Loucy (cell line): Measurements from ENCODE around the gene IFT43.

Experiments
- H2AFZ ChIP-seq: fragments of 200-600 bp; sonication (generic); 2 replicates; pipeline ENCODE4 v1.6.0; 2016; ENCODE audit warnings: antibody characterized with exemption, mild to moderate bottlenecking, low read length, moderate library complexity
- H3F3A ChIP-seq: fragments of 200-600 bp; 2 replicates; pipeline ENCODE4 v1.6.0; 2016; ENCODE audit warnings: antibody characterized with exemption, low read depth, mild to moderate bottlenecking
- H3K27me3 ChIP-seq: fragments of 200-600 bp; sonication (generic); 2 replicates; pipeline ENCODE4 v1.6.1; 2014; ENCODE audit warnings: low read length, mild to moderate bottlenecking; ENCODE audit not compliant: insufficient read depth, poor library complexity, severe bottlenecking
- H3K36me3 ChIP-seq: fragments of 200-600 bp; sonication (generic); 2 replicates; pipeline ENCODE4 v1.6.1; 2016; ENCODE audit warnings: low read length; ENCODE audit not compliant: insufficient read depth
- H3K4me1 ChIP-seq: fragments of 200-600 bp; sonication (generic); 2 replicates; pipeline ENCODE4 v1.5.1; 2014; ENCODE audit warnings: low read length, mild to moderate bottlenecking; ENCODE audit not compliant: insufficient read depth, poor library complexity, severe bottlenecking
- H3K4me2 ChIP-seq: fragments of 200-600 bp; sonication (generic); 2 replicates; pipeline ENCODE4 v1.6.0; 2014; ENCODE audit warnings: antibody characterized with exemption, low read length, low read depth, mild to moderate bottlenecking; ENCODE audit not compliant: poor library complexity, severe bottlenecking
- H3K4me3 ChIP-seq: fragments of 200-600 bp; sonication (generic); 2 replicates; pipeline ENCODE4 v1.5.1; 2014; ENCODE audit warnings: low read length, mild to moderate bottlenecking, mixed read lengths; ENCODE audit not compliant: poor library complexity, severe bottlenecking
- H3K79me2 ChIP-seq: fragments of 200-600 bp; sonication (generic); 2 replicates; pipeline ENCODE4 v1.6.1; 2014; ENCODE audit warnings: low read length; ENCODE audit not compliant: insufficient read depth
- H3K9ac ChIP-seq: fragments of 200-600 bp; sonication (generic); 2 replicates; pipeline ENCODE4 v1.6.0; 2014; ENCODE audit warnings: mild to moderate bottlenecking, low read depth, low read length, moderate library complexity; ENCODE audit not compliant: poor library complexity, severe bottlenecking
- H3K9me2 ChIP-seq: fragments of 200-600 bp; sonication (generic); replicated peaks from 2 replicates; pipeline ENCODE4 v1.6.1; 2016; ENCODE audit warnings: low read depth, low read length, mixed read lengths
- H3K9me3 ChIP-seq: fragments of 200-600 bp; sonication (generic); 2 replicates; pipeline ENCODE4 v1.6.1; 2014; ENCODE audit warnings: mild to moderate bottlenecking, antibody characterized with exemption, low read length, low read depth; ENCODE audit not compliant: insufficient read depth
- H4K20me1 ChIP-seq: fragments of 200-600 bp; sonication (generic); 2 replicates; pipeline ENCODE4 v1.6.0; 2014; ENCODE audit warnings: antibody characterized with exemption, low read length, mild to moderate bottlenecking; ENCODE audit not compliant: insufficient read depth, poor library complexity, severe bottlenecking
- CTCF ChIP-seq: fragments of 200-600 bp; sonication (generic); conservative IDR thresholded peaks from 2 replicates; pipeline ENCODE4 v1.5.1; 2014; ENCODE audit warnings: mild to moderate bottlenecking, antibody characterized with exemption, low read length
- EZH2phosphoT487 ChIP-seq: fragments of 200-600 bp; IDR thresholded peaks from 2 replicates; pipeline ENCODE4 v1.6.1; 2018; ENCODE audit warnings: antibody characterized with exemption, mild to moderate bottlenecking, moderate library complexity, borderline replicate concordance

IFT43 gene

GRCh38 chr14:75985618-75986438 is at the start of gene IFT43:
Gene IFT43 (plus strand): TSS chr14:75985763. CDS start chr14:75985787, 24 bp downstream.
- Histone ChIP-seq H3K4me1 (peaks cover 11% of the 10 kb centered on the region), H2AFZ (peak within 1 kb of the TSS; percentile 89), H3K4me2 (peak within 1 kb of the TSS; percentile 98), H3F3A (no peaks in the 10 kb centered on the region), H3K27me3 (no peaks in the 10 kb centered on the region), H3K9me2 (no peaks in the 10 kb centered on the region), H3K9ac (peak within 1 kb of the TSS; percentile 73), H3K79me2 (no peaks in the 10 kb centered on the region), H4K20me1 (no peaks in the 10 kb centered on the region), H3K9me3 (no peaks in the 10 kb centered on the region), H3K4me3 (peak within 1 kb of the TSS; percentile 95), H3K36me3 (no peaks in the 10 kb centered on the region)
- TF ChIP-seq CTCF (no peak), EZH2phosphoT487 (no peak)

GRCh38 chr14:75939200-75939599 is 46.4 kb upstream of the IFT43 start:
- no peaks in the 10 kb centered on the region for H4K20me1 ChIP-seq
- no peaks in the 10 kb centered on the region for H3K4me1 ChIP-seq
- H3K79me2 ChIP-seq = no peaks in the 10 kb centered on the region
- H3K36me3 ChIP-seq = peaks cover 3% of the 10 kb centered on the region; the same call in 1 of the 2 replicates
- no peaks in the 10 kb centered on the region for H3F3A ChIP-seq
- no peak overlapping the region for H2AFZ ChIP-seq
- H3K4me3 ChIP-seq = no peak overlapping the region
- H3K27me3 ChIP-seq = no peaks in the 10 kb centered on the region
- no peaks in the 10 kb centered on the region for H3K9me2 ChIP-seq
- no peaks in the 10 kb centered on the region for H3K9me3 ChIP-seq
- no peak overlapping the region for H3K4me2 ChIP-seq
- no peak for TF ChIP-seq CTCF
- TF ChIP-seq EZH2phosphoT487 = no peak
- no peak overlapping the region for H3K9ac ChIP-seq

GRCh38 chr14:75941030-75941429 is 44.5 kb upstream of the IFT43 start:
- no peak overlapping the region for H2AFZ ChIP-seq
- no peaks in the 10 kb centered on the region for H3K9me2 ChIP-seq
- H3K79me2 ChIP-seq = no peaks in the 10 kb centered on the region
- no peaks in the 10 kb centered on the region for H3K27me3 ChIP-seq
- no peak overlapping the region for H3K4me2 ChIP-seq
- no peak overlapping the region for H3K9ac ChIP-seq
- no peak overlapping the region for H3K4me3 ChIP-seq
- H4K20me1 ChIP-seq = no peaks in the 10 kb centered on the region
- H3K36me3 ChIP-seq = peaks cover 3% of the 10 kb centered on the region; the same call in 1 of the 2 replicates
- H3F3A ChIP-seq = no peaks in the 10 kb centered on the region
- no peaks in the 10 kb centered on the region for H3K4me1 ChIP-seq
- TF ChIP-seq CTCF (no peak), EZH2phosphoT487 (no peak)
- H3K9me3 ChIP-seq = no peaks in the 10 kb centered on the region
